Measurements from ENCODE around the gene PRRT1B.

PRRT1B gene

GRCh38 chr9:131580358-131580757 is 35.0 kb downstream of the PRRT1B start:
- DNase-seq (ENCODE audit: low read depth, low spot score) = no peak

- DNase-seq (ENCODE audit: low read depth, low spot score) = no peak
Measured at GRCh38 chr9:131582056-131582455, 36.7 kb downstream of the PRRT1B start.

- no peak for DNase-seq (ENCODE audit: low read depth, low spot score)
Measured at GRCh38 chr9:131582466-131583336, 37.4 kb downstream of the PRRT1B start.

- no peak for DNase-seq (ENCODE audit: low read depth, low spot score)
Measured at GRCh38 chr9:131583337-131583645, 38.0 kb downstream of the PRRT1B start.

- no peak for DNase-seq (ENCODE audit: low read depth, low spot score)
Measured at GRCh38 chr9:131583836-131584555, 38.7 kb downstream of the PRRT1B start.

GRCh38 chr9:131584858-131585257 is 39.5 kb downstream of the PRRT1B start:
- DNase-seq (ENCODE audit: low read depth, low spot score) = no peak

- DNase-seq (ENCODE audit: low read depth, low spot score) = no peak
Measured at GRCh38 chr9:131585375-131585774, 40.1 kb downstream of the PRRT1B start.

- no peak for DNase-seq (ENCODE audit: low read depth, low spot score)
Measured at GRCh38 chr9:131587331-131587730, 42.0 kb downstream of the PRRT1B start.

- DNase-seq (ENCODE audit: low read depth, low spot score) = no peak
Measured at GRCh38 chr9:131587906-131588305, 42.6 kb downstream of the PRRT1B start.

- DNase-seq (ENCODE audit: low read depth, low spot score) = no peak
Measured at GRCh38 chr9:131588396-131588795, 43.1 kb downstream of the PRRT1B start.

GRCh38 chr9:131589124-131589711 is 43.9 kb downstream of the PRRT1B start:
- no peak for DNase-seq (ENCODE audit: low read depth, low spot score)

- DNase-seq (ENCODE audit: low read depth, low spot score) = no peak
Measured at GRCh38 chr9:131589993-131590392, 44.7 kb downstream of the PRRT1B start.

GRCh38 chr9:131590449-131590848 is 45.1 kb downstream of the PRRT1B start:
- no peak for DNase-seq (ENCODE audit: low read depth, low spot score)

- peak; percentile 54 for DNase-seq (ENCODE audit: low read depth, low spot score)
Measured at GRCh38 chr9:131590907-131591844, 45.9 kb downstream of the PRRT1B start.

- DNase-seq (ENCODE audit: low read depth, low spot score) = no peak
Measured at GRCh38 chr9:131591845-131592208, 46.5 kb downstream of the PRRT1B start.

GRCh38 chr9:131593091-131593820 is 47.9 kb downstream of the PRRT1B start:
- DNase-seq (ENCODE audit: low read depth, low spot score) = no peak

- DNase-seq (ENCODE audit: low read depth, low spot score) = no peak
Measured at GRCh38 chr9:131593936-131594665, 48.8 kb downstream of the PRRT1B start.

- no peak for DNase-seq (ENCODE audit: low read depth, low spot score)
Measured at GRCh38 chr9:131594906-131595665, 49.8 kb downstream of the PRRT1B start.

- DNase-seq (ENCODE audit: low read depth, low spot score) = no peak
Measured at GRCh38 chr9:131595696-131596429, 50.5 kb downstream of the PRRT1B start.
